Mucosa of descending colon (tissue), 3 donors: ENCODE measurements around the gene TNRC6B. TPM values are rescaled to one million over a fixed set of nuclear protein-coding genes. Genes with fewer than 3 reads are reported as not detected.

ENCODE experiments used
- ATAC-seq: fragments of 200-7000 bp; cut with Tn5 transposase; one replicate; pipeline ENCODE4 v1.9.1; 2020; ENCODE audit warnings: mild to moderate bottlenecking, moderate library complexity
- DNase-seq, 3 donors: peaks; one replicate each; pipeline ENCODE4 v3.0.0-alpha.2; 2020
- H3K36me3 ChIP-seq: fragments of 200-600 bp; one replicate; pipeline ENCODE4 v1.8.0; 2021; ENCODE audit warnings: low read depth, mild to moderate bottlenecking
- H3K4me1 ChIP-seq: fragments of 200-600 bp; one replicate; pipeline ENCODE4 v1.8.0; 2021; ENCODE audit warnings: low read depth, mild to moderate bottlenecking
- H3K4me3 ChIP-seq: fragments of 200-600 bp; one replicate; pipeline ENCODE4 v1.8.0; 2021; ENCODE audit warnings: mild to moderate bottlenecking
- H3K9me3 ChIP-seq: fragments of 200-600 bp; one replicate; pipeline ENCODE4 v1.8.0; 2021; ENCODE audit warnings: mild to moderate bottlenecking
- intact Hi-C, 2 donors: fragments of 100-400 bp; cut with DNase I in 1 of 2; cut with micrococcal nuclease in 1 of 2; formaldehyde crosslinking; loops; one replicate each; pipeline versions ENCODE4 v1.11.0 to v1.11.1; 2022; cut with DNase I, micrococcal nuclease
- total RNA-seq, 3 donors: library from RNA; stranded (reverse); fragmentation: NEBNext Ultra II Directional in 2 of 3; extraction: Animal tissue kit (Norgen Biotek cat#: 25700) in 2 of 3; gene quantifications; one replicate each; pipeline versions ENCODE4 v1.2.1 to v1.2.4, GENCODE V29; 2021 to 2023
- TF ChIP-seq, protein P1 (sequence below): fragments of 200-600 bp; IDR thresholded peaks from one replicate; pipeline ENCODE4 v1.8.0; 2022; ENCODE audit warnings: antibody characterized with exemption, mild to moderate bottlenecking
- donor health status: DM: no; HTN: no; CAD: no; lungs with moderate emphysema.
- donor health status: DM: no; HTN: no; CAD: no.
- donor health status: DM: no; HTN: yes; CAD: no.

The TNRC6B gene
- total RNA-seq, 3 donors from 2014 or later, result 58.6 to 72.9 (median 58.9) TPM

DNA sequence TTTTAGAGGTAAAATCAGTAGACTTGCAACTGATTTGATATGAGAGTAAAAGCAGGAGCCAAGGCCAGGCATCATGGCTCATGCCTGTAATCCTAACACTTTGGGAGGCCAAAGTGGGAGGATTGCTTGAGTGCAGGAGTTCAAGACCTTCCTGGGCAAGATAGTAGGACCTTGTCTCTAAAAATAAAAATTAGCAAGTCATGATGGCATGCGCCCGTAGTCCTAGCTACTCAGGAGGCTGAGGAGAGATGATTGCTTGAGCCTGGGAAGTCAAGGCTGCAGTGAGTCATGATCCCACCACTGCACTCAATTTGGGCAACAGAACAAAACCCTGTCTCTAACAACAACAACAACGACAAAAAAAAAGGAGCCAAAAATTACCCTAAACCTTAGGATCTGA is 206.2 kb downstream of the TNRC6B start:
- no peak for DNase-seq
- Histone ChIP-seq H3K9me3 (no peaks in the 10 kb centered on the region), H3K4me1 (peaks cover 24% of the 10 kb centered on the region), H3K36me3 (no peaks in the 10 kb centered on the region), H3K4me3 (no peak overlapping the region)
- TF ChIP-seq, protein P1, sequence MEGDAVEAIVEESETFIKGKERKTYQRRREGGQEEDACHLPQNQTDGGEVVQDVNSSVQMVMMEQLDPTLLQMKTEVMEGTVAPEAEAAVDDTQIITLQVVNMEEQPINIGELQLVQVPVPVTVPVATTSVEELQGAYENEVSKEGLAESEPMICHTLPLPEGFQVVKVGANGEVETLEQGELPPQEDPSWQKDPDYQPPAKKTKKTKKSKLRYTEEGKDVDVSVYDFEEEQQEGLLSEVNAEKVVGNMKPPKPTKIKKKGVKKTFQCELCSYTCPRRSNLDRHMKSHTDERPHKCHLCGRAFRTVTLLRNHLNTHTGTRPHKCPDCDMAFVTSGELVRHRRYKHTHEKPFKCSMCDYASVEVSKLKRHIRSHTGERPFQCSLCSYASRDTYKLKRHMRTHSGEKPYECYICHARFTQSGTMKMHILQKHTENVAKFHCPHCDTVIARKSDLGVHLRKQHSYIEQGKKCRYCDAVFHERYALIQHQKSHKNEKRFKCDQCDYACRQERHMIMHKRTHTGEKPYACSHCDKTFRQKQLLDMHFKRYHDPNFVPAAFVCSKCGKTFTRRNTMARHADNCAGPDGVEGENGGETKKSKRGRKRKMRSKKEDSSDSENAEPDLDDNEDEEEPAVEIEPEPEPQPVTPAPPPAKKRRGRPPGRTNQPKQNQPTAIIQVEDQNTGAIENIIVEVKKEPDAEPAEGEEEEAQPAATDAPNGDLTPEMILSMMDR, result no peak
- intact Hi-C loops, result no loop called here
- ATAC-seq, result no peak

DNA sequence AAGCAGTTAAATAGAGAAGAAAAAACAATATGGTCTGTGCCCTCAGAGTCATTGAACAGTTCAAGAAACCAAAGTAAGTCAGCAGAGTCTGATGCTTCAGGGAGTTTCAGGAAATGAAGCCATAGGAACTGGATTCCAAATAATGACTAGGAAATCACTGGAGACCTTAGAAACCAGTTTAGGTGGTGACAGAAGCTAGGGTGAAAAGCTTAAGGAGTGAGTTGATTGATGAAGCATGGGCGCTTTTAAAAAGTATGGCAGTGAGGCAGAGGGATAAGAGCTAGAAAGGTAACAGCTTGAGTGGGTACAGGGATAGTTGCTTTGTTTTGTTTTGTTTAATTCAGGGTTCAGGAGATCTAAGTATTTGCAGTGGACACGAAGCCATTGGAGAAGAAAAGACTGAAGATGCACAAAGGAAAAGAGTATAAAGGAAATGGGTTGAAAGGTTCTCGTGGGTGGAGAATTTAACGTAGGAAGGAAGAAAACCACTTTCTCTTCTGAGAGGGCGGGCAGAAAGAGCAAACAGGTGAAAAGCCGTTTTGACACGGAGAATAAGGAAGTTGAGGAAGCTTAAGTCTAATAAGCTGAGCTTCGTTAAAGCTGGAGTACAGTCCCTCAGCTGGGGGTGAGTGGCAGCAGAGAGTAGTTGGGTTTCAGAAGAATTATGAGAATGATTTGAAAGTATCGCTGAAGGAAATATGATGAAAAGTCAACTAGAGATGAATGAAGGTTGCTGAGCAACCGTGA is 207.5 kb downstream of the TNRC6B start:
- Histone ChIP-seq H3K4me1 (peaks cover 24% of the 10 kb centered on the region), H3K9me3 (no peaks in the 10 kb centered on the region), H3K4me3 (no peak overlapping the region), H3K36me3 (no peaks in the 10 kb centered on the region)
- TF ChIP-seq, protein P1, result no peak
- ATAC-seq (peak; percentile 74), DNase-seq (peak in 1 of 3 donors; percentile 49)
- intact Hi-C loops, result no loop called here

Other genes starting within 250 kb of the TNRC6B start
- gene TMA7B, start 217.5 kb upstream of the TNRC6B start, total RNA-seq, result under 1 TPM; 0.22 to 0.51 (median 0.23) TPM
- 10 to 100 TPM; 15.8 to 48.0 (median 35.0) TPM for gene FAM83F, start 183.0 kb upstream of the TNRC6B start, total RNA-seq
- gene ADSL, start 168.6 kb downstream of the TNRC6B start, total RNA-seq, result 10 to 100 TPM; 34.0 to 48.1 (median 42.8) TPM
- 100 to 1,000 TPM in 2 of 3 donors, 10 to 100 TPM in 1; 89.8 to 128 (median 108) TPM for gene SGSM3, start 192.7 kb downstream of the TNRC6B start, total RNA-seq